ENCODE data around the gene MVD. TPM values are rescaled to one million over a fixed set of nuclear protein-coding genes. Genes with fewer than 3 reads are reported as not detected.

The MVD gene
- total and polyA plus RNA-seq, 2 of the 13 experiments (the other 11 are each of a cell fraction or from before 2014, with no cell fraction given), result 28.1 to 187 TPM

GRCh38 chr16:88700636-88701482 is 38.0 kb upstream of the MVD start (continued):
- TF ChIP-seq, protein P1, sequence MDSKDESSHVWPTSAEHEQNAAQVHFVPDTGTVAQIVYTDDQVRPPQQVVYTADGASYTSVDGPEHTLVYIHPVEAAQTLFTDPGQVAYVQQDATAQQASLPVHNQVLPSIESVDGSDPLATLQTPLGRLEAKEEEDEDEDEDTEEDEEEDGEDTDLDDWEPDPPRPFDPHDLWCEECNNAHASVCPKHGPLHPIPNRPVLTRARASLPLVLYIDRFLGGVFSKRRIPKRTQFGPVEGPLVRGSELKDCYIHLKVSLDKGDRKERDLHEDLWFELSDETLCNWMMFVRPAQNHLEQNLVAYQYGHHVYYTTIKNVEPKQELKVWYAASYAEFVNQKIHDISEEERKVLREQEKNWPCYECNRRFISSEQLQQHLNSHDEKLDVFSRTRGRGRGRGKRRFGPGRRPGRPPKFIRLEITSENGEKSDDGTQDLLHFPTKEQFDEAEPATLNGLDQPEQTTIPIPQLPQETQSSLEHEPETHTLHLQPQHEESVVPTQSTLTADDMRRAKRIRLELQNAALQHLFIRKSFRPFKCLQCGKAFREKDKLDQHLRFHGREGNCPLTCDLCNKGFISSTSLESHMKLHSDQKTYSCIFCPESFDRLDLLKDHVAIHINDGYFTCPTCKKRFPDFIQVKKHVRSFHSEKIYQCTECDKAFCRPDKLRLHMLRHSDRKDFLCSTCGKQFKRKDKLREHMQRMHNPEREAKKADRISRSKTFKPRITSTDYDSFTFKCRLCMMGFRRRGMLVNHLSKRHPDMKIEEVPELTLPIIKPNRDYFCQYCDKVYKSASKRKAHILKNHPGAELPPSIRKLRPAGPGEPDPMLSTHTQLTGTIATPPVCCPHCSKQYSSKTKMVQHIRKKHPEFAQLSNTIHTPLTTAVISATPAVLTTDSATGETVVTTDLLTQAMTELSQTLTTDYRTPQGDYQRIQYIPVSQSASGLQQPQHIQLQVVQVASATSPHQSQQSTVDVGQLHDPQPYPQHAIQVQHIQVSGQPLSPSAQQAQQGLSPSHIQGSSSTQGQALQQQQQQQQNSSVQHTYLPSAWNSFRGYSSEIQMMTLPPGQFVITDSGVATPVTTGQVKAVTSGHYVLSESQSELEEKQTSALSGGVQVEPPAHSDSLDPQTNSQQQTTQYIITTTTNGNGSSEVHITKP (CRISPR knock-in tag; IDR thresholded peaks at IDR 0.05; ENCODE audit: low read depth), result peak; percentile 68; the same call in 1 of the 2 replicates
- TF ChIP-seq ZFYVE20 (CRISPR knock-in tag; IDR thresholded peaks at IDR 0.05; ENCODE audit: borderline replicate concordance, low read depth) (no peak), MXD4 (CRISPR knock-in tag; IDR thresholded peaks at IDR 0.05) (peak; percentile 98), CHCHD3 (CRISPR knock-in tag; IDR thresholded peaks at IDR 0.05) (no peak), FOXA3 (CRISPR knock-in tag; IDR thresholded peaks at IDR 0.05) (0 out of 2 replicates have a peak, but pooled peaks have one; percentile 56), WIZ (CRISPR knock-in tag; IDR thresholded peaks at IDR 0.05) (peak; percentile 71; the same call in 1 of the 2 replicates), ZNF34 (CRISPR knock-in tag; IDR thresholded peaks at IDR 0.05; ENCODE audit: borderline replicate concordance) (0 out of 2 replicates have a peak, but pooled peaks have one; percentile 55), ZNF891 (CRISPR knock-in tag; IDR thresholded peaks at IDR 0.05) (no peak; the same call in 1 of the 2 replicates), AHR (CRISPR knock-in tag; IDR thresholded peaks at IDR 0.05) (0 out of 2 replicates have a peak, but pooled peaks have one; percentile 50), ETV6 (CRISPR knock-in tag; conservative IDR thresholded peaks at IDR 0.05) (peak; percentile 60)
- TF ChIP-seq, protein P2, sequence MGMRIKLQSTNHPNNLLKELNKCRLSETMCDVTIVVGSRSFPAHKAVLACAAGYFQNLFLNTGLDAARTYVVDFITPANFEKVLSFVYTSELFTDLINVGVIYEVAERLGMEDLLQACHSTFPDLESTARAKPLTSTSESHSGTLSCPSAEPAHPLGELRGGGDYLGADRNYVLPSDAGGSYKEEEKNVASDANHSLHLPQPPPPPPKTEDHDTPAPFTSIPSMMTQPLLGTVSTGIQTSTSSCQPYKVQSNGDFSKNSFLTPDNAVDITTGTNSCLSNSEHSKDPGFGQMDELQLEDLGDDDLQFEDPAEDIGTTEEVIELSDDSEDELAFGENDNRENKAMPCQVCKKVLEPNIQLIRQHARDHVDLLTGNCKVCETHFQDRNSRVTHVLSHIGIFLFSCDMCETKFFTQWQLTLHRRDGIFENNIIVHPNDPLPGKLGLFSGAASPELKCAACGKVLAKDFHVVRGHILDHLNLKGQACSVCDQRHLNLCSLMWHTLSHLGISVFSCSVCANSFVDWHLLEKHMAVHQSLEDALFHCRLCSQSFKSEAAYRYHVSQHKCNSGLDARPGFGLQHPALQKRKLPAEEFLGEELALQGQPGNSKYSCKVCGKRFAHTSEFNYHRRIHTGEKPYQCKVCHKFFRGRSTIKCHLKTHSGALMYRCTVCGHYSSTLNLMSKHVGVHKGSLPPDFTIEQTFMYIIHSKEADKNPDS (CRISPR knock-in tag; IDR thresholded peaks at IDR 0.05), result peak; percentile 21; the same call in 1 of the 2 replicates
- TF ChIP-seq, protein P3, sequence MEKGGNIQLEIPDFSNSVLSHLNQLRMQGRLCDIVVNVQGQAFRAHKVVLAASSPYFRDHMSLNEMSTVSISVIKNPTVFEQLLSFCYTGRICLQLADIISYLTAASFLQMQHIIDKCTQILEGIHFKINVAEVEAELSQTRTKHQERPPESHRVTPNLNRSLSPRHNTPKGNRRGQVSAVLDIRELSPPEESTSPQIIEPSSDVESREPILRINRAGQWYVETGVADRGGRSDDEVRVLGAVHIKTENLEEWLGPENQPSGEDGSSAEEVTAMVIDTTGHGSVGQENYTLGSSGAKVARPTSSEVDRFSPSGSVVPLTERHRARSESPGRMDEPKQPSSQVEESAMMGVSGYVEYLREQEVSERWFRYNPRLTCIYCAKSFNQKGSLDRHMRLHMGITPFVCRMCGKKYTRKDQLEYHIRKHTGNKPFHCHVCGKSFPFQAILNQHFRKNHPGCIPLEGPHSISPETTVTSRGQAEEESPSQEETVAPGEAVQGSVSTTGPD (CRISPR knock-in tag; IDR thresholded peaks at IDR 0.05), result 0 out of 2 replicates have a peak, but pooled peaks have one; percentile 9
- TF ChIP-seq, protein P4, sequence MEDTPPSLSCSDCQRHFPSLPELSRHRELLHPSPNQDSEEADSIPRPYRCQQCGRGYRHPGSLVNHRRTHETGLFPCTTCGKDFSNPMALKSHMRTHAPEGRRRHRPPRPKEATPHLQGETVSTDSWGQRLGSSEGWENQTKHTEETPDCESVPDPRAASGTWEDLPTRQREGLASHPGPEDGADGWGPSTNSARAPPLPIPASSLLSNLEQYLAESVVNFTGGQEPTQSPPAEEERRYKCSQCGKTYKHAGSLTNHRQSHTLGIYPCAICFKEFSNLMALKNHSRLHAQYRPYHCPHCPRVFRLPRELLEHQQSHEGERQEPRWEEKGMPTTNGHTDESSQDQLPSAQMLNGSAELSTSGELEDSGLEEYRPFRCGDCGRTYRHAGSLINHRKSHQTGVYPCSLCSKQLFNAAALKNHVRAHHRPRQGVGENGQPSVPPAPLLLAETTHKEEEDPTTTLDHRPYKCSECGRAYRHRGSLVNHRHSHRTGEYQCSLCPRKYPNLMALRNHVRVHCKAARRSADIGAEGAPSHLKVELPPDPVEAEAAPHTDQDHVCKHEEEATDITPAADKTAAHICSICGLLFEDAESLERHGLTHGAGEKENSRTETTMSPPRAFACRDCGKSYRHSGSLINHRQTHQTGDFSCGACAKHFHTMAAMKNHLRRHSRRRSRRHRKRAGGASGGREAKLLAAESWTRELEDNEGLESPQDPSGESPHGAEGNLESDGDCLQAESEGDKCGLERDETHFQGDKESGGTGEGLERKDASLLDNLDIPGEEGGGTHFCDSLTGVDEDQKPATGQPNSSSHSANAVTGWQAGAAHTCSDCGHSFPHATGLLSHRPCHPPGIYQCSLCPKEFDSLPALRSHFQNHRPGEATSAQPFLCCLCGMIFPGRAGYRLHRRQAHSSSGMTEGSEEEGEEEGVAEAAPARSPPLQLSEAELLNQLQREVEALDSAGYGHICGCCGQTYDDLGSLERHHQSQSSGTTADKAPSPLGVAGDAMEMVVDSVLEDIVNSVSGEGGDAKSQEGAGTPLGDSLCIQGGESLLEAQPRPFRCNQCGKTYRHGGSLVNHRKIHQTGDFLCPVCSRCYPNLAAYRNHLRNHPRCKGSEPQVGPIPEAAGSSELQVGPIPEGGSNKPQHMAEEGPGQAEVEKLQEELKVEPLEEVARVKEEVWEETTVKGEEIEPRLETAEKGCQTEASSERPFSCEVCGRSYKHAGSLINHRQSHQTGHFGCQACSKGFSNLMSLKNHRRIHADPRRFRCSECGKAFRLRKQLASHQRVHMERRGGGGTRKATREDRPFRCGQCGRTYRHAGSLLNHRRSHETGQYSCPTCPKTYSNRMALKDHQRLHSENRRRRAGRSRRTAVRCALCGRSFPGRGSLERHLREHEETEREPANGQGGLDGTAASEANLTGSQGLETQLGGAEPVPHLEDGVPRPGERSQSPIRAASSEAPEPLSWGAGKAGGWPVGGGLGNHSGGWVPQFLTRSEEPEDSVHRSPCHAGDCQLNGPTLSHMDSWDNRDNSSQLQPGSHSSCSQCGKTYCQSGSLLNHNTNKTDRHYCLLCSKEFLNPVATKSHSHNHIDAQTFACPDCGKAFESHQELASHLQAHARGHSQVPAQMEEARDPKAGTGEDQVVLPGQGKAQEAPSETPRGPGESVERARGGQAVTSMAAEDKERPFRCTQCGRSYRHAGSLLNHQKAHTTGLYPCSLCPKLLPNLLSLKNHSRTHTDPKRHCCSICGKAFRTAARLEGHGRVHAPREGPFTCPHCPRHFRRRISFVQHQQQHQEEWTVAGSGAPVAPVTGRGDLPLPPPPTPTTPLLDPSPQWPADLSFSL (CRISPR knock-in tag; IDR thresholded peaks at IDR 0.05), result no peak

Measured in HepG2 (cell line).